ENCODE measurements around the gene PROB1.
A peak's percentile ranks its signal among the peaks of the same experiment; 100 is the strongest.

PROB1 gene

DNA sequence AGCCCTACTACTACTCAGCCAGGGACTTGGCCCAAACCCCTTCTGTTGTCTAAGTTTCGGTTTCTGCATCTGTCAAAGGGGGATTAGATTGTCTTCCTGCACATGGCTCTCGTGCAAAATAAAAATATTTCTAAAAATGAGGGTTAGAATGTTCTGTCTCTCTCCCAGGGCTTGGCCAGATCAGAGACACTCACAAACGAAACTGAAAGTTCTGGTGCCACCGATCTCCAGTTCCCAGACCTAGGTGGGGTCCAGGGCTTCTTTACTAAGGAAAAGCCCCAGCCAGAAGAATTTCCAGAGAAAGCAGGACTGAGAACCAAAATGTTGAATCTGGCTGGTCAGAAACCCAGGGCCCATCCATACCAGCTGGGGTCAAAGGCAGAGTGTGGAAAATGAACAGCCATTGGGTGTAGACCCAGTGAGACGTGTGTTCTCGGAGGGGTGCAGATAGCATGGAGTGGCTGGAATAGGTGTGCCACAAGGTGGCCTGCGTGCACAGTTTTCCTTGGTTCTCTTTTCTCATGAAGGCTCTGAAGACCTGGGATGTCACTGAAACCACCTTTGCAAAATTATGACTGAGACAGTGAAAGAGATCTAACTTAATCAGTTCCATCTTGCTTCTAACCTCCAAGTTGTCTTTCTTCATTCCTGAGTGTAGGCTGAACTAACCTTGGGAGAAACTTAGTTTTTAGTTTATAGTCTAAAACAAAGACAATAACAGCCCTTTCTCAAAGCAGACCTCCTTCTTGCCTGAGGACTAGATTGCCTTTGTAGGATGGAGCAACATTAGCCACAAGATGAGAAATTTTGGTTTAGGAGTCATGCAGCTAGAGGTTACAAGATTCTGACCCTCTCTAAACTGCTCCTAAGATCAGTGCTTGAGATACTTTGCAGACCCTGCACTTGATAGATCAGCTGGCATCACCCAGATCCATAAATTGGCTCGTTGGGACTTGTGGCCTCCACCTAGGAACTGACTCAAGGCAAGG, 9.5 kb downstream of the PROB1 start:
- H3K27ac ChIP-seq (ENCODE audit: low read length, poor library complexity, severe bottlenecking), result no peak overlapping the region
- no peak overlapping the region for H2BK12ac ChIP-seq (ENCODE audit: low read length in 2 of 2)
- no peak overlapping the region for H2BK5ac ChIP-seq (ENCODE audit: low read depth, low read length, poor library complexity, severe bottlenecking)
- no peak overlapping the region for H4K8ac ChIP-seq (ENCODE audit: low read length)
- no peak overlapping the region for H2BK15ac ChIP-seq (ENCODE audit: low read depth, poor library complexity, severe bottlenecking)
- no peak overlapping the region for H2AK5ac ChIP-seq (ENCODE audit: low read length, severe bottlenecking)
- H2AFZ ChIP-seq (ENCODE audit: low read depth, low read length), result no peak overlapping the region
- 89% methylated on average over 8 of the region's 8 CpGs for WGBS
- H3K9me3 ChIP-seq (ENCODE audit: control insufficient read depth, low read length), result no peaks in the 10 kb centered on the region
- H3K9ac ChIP-seq (ENCODE audit: low read length), result peak overlapping the region; percentile 62
- no peaks in the 10 kb centered on the region for H3K79me1 ChIP-seq (replicated peaks; ENCODE audit: low read length, poor library complexity, severe bottlenecking)
- peaks cover 35% of the 10 kb centered on the region for H3K4me1 ChIP-seq (ENCODE audit: control insufficient read depth, insufficient read depth, low read depth, low read length)
- no peak overlapping the region for H4K91ac ChIP-seq (ENCODE audit: low read length)
- no peak overlapping the region for H3K23ac ChIP-seq (ENCODE audit: low read length in 2 of 2)
- H3K4me3 ChIP-seq (ENCODE audit: insufficient read depth in 1 of 2, low read depth in 1 of 2, low read length in 2 of 2), result peak overlapping the region in 1 of 2 experiments; percentile 60
- peak; percentile 30 for DNase-seq
- no peak overlapping the region for H3K14ac ChIP-seq (ENCODE audit: low read length in 2 of 2)
- no peak overlapping the region for H2BK120ac ChIP-seq (ENCODE audit: low read depth, low read length)
- no peak overlapping the region for H3K4me2 ChIP-seq (ENCODE audit: low read length, poor library complexity, severe bottlenecking)
- no peaks in the 10 kb centered on the region for H3K36me3 ChIP-seq (ENCODE audit: control insufficient read depth in 1 of 2, insufficient read depth in 2 of 2, low read depth in 1 of 2, low read length in 2 of 2)
- no peaks in the 10 kb centered on the region for H3K27me3 ChIP-seq (ENCODE audit: control insufficient read depth in 1 of 2, insufficient read depth in 1 of 2, low read length in 2 of 2)
- no peak overlapping the region for H3K18ac ChIP-seq (ENCODE audit: low read depth in 1 of 2, low read length in 2 of 2)
- no peak overlapping the region for H3K4ac ChIP-seq (ENCODE audit: low read depth in 1 of 2, low read length in 2 of 2)

DNA sequence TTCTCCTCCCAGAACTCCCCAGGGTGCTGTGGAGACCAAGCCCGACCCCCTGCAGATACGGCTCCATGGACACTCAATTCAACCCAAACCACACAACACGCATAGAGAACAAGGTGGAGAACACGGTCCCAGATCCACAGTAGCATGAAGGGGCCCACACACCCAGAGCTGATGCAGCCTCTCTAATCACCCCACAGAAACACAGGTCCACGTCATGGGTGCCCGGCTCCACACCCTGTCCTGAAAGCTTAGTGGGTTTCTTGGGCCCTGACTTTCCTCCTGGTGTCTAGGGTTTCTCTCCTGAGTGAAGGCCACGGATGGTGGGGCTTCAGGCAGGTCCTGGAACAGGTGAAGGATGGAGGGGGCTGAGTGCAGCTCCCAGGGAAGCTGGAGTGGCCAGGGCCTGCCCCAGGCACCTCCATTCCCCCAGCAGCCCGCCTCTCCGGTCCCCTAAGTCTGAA, 10.3 kb downstream of the PROB1 start:
- Histone ChIP-seq H3K27me3 (ENCODE audit: control insufficient read depth in 1 of 2, insufficient read depth in 1 of 2, low read length in 2 of 2) (no peaks in the 10 kb centered on the region), H4K8ac (ENCODE audit: low read length) (no peak overlapping the region), H3K18ac (ENCODE audit: low read depth in 1 of 2, low read length in 2 of 2) (no peak overlapping the region), H3K4me2 (ENCODE audit: low read length, poor library complexity, severe bottlenecking) (no peak overlapping the region), H3K9me3 (ENCODE audit: control insufficient read depth, low read length) (no peaks in the 10 kb centered on the region), H3K27ac (ENCODE audit: low read length, poor library complexity, severe bottlenecking) (no peak overlapping the region), H2BK5ac (ENCODE audit: low read depth, low read length, poor library complexity, severe bottlenecking) (no peak overlapping the region), H3K23ac (ENCODE audit: low read length in 2 of 2) (no peak overlapping the region), H3K79me1 (replicated peaks; ENCODE audit: low read length, poor library complexity, severe bottlenecking) (no peaks in the 10 kb centered on the region), H3K4me3 (ENCODE audit: insufficient read depth in 1 of 2, low read depth in 1 of 2, low read length in 2 of 2) (peak overlapping the region in 1 of 2 experiments; percentile 60), H3K9ac (ENCODE audit: low read length) (peak overlapping the region; percentile 62), H3K36me3 (ENCODE audit: control insufficient read depth in 1 of 2, insufficient read depth in 2 of 2, low read depth in 1 of 2, low read length in 2 of 2) (no peaks in the 10 kb centered on the region), H3K4ac (ENCODE audit: low read depth in 1 of 2, low read length in 2 of 2) (no peak overlapping the region), H2BK15ac (ENCODE audit: low read depth, poor library complexity, severe bottlenecking) (peak overlapping the region; percentile 52), H4K91ac (ENCODE audit: low read length) (no peak overlapping the region), H3K4me1 (ENCODE audit: control insufficient read depth, insufficient read depth, low read depth, low read length) (peaks cover 35% of the 10 kb centered on the region), H2BK12ac (ENCODE audit: low read length in 2 of 2) (no peak overlapping the region), H2AK5ac (ENCODE audit: low read length, severe bottlenecking) (peak overlapping the region; percentile 37), H2AFZ (ENCODE audit: low read depth, low read length) (no peak overlapping the region), H3K14ac (ENCODE audit: low read length in 2 of 2) (peak overlapping the region in 1 of 2 experiments; percentile 41), H2BK120ac (ENCODE audit: low read depth, low read length) (no peak overlapping the region)
- DNase-seq, result no peak
- 92% methylated on average over 8 of the region's 9 CpGs for WGBS

DNA sequence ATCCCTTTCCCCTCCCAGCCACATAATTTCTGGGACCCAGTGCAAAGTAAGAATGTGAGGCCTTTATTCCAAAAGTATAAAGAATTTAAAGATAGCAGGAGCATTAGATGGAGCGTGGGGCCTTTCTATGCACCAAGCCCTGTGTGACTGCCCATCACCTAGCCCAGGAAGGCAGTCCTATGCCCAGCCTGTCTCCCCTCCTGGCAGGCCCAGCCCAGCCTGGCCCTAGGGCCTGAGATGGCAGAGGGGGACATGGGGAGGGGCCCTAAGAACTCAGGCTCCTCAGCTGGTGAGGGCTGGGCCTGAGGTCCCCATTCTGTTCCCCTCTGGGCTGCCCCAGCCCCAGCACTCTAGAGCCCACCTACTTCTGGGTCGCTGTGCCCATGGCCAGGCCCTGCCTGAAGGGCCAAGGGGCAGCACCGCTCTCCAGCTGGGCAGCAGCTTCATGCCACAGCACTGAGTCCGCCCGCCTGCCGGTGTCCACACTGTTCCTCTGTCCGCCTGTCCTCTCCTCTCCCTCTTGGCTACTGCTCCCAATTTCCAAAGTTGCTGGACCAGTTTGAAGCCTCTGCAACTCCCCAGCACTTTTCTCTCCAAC, 10.8 kb downstream of the PROB1 start:
- H3K23ac ChIP-seq (ENCODE audit: low read length in 2 of 2), result no peak overlapping the region
- H2BK5ac ChIP-seq (ENCODE audit: low read depth, low read length, poor library complexity, severe bottlenecking), result no peak overlapping the region
- no peak overlapping the region for H3K4me2 ChIP-seq (ENCODE audit: low read length, poor library complexity, severe bottlenecking)
- H3K4ac ChIP-seq (ENCODE audit: low read depth in 1 of 2, low read length in 2 of 2), result no peak overlapping the region
- WGBS, result 78% methylated on average over 7 of the region's 7 CpGs
- no peak overlapping the region for H2BK12ac ChIP-seq (ENCODE audit: low read length in 2 of 2)
- peak overlapping the region in 1 of 2 experiments; percentile 60 for H3K4me3 ChIP-seq (ENCODE audit: insufficient read depth in 1 of 2, low read depth in 1 of 2, low read length in 2 of 2)
- peaks cover 35% of the 10 kb centered on the region for H3K4me1 ChIP-seq (ENCODE audit: control insufficient read depth, insufficient read depth, low read depth, low read length)
- no peak for DNase-seq
- H2BK120ac ChIP-seq (ENCODE audit: low read depth, low read length), result no peak overlapping the region
- H3K9me3 ChIP-seq (ENCODE audit: control insufficient read depth, low read length), result no peaks in the 10 kb centered on the region
- H3K36me3 ChIP-seq (ENCODE audit: control insufficient read depth in 1 of 2, insufficient read depth in 2 of 2, low read depth in 1 of 2, low read length in 2 of 2), result peaks cover 0 to under 1% of the 10 kb centered on the region in 2 experiments
- no peak overlapping the region for H4K8ac ChIP-seq (ENCODE audit: low read length)
- H2BK15ac ChIP-seq (ENCODE audit: low read depth, poor library complexity, severe bottlenecking), result no peak overlapping the region
- peak overlapping the region; percentile 37 for H2AK5ac ChIP-seq (ENCODE audit: low read length, severe bottlenecking)
- H3K14ac ChIP-seq (ENCODE audit: low read length in 2 of 2), result no peak overlapping the region
- H3K79me1 ChIP-seq (replicated peaks; ENCODE audit: low read length, poor library complexity, severe bottlenecking), result no peaks in the 10 kb centered on the region
- no peaks in the 10 kb centered on the region for H3K27me3 ChIP-seq (ENCODE audit: control insufficient read depth in 1 of 2, insufficient read depth in 1 of 2, low read length in 2 of 2)
- H4K91ac ChIP-seq (ENCODE audit: low read length), result peak overlapping the region; percentile 11
- H3K18ac ChIP-seq (ENCODE audit: low read depth in 1 of 2, low read length in 2 of 2), result no peak overlapping the region
- no peak overlapping the region for H3K27ac ChIP-seq (ENCODE audit: low read length, poor library complexity, severe bottlenecking)
- H3K9ac ChIP-seq (ENCODE audit: low read length), result peak overlapping the region; percentile 62
- no peak overlapping the region for H2AFZ ChIP-seq (ENCODE audit: low read depth, low read length)

Measured in mesenchymal stem cell (in vitro differentiated cells and primary cell).